Measurements from ENCODE around the gene IGFBP4. TPM values are rescaled to one million over a fixed set of nuclear protein-coding genes. Genes with fewer than 3 reads are reported as not detected.

IGFBP4 gene
- total RNA-seq, 4 donors from 2014 or later: 234 to 334 (median 274) TPM

DNA sequence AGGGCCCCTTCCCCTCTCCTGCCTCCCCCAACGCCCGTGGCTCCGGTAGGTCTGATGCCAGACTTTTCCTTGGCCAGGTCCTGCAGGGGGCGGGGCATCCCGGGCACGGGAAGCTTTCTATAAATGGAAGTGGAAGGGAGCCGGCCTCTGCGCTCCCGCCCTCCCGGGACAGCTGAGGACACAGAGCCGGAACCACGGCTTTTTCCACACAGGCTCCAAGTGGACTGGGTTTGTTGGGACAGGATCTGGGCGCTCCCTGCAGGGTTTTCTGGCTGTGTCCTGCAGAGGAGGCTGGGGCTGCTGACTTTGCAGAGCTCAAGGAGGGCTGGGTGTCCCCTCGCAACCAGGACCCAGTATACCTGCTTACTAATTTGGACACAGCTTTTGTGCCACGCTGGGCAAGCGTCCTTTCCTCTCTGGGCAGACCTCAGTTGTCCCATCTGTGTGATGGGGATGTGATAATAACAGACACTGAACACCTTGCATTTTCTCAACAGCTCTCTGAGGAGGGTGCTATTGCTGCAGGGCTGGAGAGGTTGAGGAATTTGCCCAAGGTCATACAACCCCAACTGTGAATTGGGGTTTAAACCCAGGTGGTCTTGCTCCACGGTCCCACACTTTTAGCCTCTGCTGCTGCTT lies 56.4 kb downstream of the IGFBP4 start:
- WGBS, 2 donors: 5 to 38% methylated on average over 7 to 8 of the region's 17 CpGs
- TF ChIP-seq POLR2A (IDR thresholded peaks at IDR 0.05): peak in 1 of 2 donors; percentile 93
- TF ChIP-seq, protein P1, sequence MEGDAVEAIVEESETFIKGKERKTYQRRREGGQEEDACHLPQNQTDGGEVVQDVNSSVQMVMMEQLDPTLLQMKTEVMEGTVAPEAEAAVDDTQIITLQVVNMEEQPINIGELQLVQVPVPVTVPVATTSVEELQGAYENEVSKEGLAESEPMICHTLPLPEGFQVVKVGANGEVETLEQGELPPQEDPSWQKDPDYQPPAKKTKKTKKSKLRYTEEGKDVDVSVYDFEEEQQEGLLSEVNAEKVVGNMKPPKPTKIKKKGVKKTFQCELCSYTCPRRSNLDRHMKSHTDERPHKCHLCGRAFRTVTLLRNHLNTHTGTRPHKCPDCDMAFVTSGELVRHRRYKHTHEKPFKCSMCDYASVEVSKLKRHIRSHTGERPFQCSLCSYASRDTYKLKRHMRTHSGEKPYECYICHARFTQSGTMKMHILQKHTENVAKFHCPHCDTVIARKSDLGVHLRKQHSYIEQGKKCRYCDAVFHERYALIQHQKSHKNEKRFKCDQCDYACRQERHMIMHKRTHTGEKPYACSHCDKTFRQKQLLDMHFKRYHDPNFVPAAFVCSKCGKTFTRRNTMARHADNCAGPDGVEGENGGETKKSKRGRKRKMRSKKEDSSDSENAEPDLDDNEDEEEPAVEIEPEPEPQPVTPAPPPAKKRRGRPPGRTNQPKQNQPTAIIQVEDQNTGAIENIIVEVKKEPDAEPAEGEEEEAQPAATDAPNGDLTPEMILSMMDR (IDR thresholded peaks at IDR 0.05): peak in 2 of 6 experiments; percentile 1 to 38
- Histone ChIP-seq H3K4me1 (peaks cover 25 to 53% of the 10 kb centered on the region in 2 donors), H3K36me3 (no peaks in the 10 kb centered on the region), H3K27me3 (no peaks in the 10 kb centered on the region), H3K4me3 (replicated peaks in 1 of 3) (peak overlapping the region in 1 of 3 donors; percentile 16), H3K9me3 (no peaks in the 10 kb centered on the region), H3K27ac (peak overlapping the region; percentile 92 to 98 (median 95))
- DNase-seq: peak; percentile 99
- intact Hi-C loops (cut with DNase I): no loop called here

DNA sequence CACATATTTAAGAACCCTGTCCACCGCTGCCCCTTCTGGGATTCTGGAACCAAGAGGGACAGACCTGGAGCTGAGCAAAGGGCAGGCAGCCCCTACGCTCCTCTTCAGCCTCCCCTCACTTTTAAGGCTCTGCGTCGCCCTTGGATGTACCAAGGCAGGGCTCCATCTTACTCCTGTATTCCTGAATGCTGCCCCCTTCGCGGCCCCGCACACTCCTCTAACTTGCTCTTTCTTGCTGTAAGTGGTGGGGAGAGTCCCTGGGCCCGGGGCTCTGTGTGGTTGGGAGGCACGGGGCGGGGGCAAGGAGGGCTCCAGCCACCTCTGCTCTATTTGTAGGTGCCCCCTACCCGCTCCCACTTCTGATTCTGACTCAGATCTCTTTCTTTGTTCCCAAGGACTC lies 56.9 kb downstream of the IGFBP4 start:
- Histone ChIP-seq H3K9me3 (no peaks in the 10 kb centered on the region), H3K4me3 (replicated peaks in 1 of 3) (peak overlapping the region in 2 of 3 donors; percentile 20), H3K4me1 (peaks cover 25 to 53% of the 10 kb centered on the region in 2 donors), H3K36me3 (no peaks in the 10 kb centered on the region), H3K27ac (peak overlapping the region; percentile 89 to 98 (median 95)), H3K27me3 (no peaks in the 10 kb centered on the region)
- intact Hi-C loops (cut with DNase I): no loop called here
- DNase-seq: peak in 1 of 2 donors; percentile 19
- WGBS, 2 donors: 83 to 86% methylated on average over 11 of the region's 11 CpGs
- TF ChIP-seq, protein P1 (IDR thresholded peaks at IDR 0.05): no peak
- TF ChIP-seq POLR2A (IDR thresholded peaks at IDR 0.05): no peak

DNA sequence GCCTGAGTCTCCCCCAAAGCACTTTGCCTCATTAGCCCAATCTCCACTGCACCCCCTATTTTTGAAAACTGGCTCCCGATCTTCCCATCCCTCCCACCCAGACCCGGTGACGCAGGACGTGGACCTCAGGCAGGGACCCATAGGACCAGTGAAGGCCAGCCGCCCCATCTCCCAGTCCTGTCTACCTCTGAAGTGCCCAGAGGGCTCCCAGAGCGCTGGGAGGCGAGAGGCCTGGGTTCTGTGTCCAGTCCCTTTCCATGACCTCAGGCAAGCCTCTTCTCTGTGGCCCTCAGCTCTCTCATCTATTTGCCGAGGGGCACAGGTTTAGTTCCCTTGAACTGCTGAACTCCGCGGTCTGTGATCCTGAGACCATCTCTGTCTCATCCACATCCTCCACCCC lies 57.5 kb downstream of the IGFBP4 start:
- WGBS, 2 donors: 97 to 98% methylated on average over 10 of the region's 10 CpGs
- no peaks in the 10 kb centered on the region for H3K9me3 ChIP-seq
- H3K27me3 ChIP-seq: no peaks in the 10 kb centered on the region
- peak overlapping the region; percentile 89 to 98 (median 95) for H3K27ac ChIP-seq
- peak overlapping the region in 1 of 3 donors; percentile 20 for H3K4me3 ChIP-seq (replicated peaks in 1 of 3)
- no peaks in the 10 kb centered on the region for H3K36me3 ChIP-seq
- no peak for DNase-seq
- H3K4me1 ChIP-seq: peaks cover 25 to 50% of the 10 kb centered on the region in 2 donors
- intact Hi-C loops (cut with DNase I): no loop called here
- TF ChIP-seq, protein P1 (IDR thresholded peaks at IDR 0.05): no peak
- TF ChIP-seq POLR2A (IDR thresholded peaks at IDR 0.05): no peak

DNA sequence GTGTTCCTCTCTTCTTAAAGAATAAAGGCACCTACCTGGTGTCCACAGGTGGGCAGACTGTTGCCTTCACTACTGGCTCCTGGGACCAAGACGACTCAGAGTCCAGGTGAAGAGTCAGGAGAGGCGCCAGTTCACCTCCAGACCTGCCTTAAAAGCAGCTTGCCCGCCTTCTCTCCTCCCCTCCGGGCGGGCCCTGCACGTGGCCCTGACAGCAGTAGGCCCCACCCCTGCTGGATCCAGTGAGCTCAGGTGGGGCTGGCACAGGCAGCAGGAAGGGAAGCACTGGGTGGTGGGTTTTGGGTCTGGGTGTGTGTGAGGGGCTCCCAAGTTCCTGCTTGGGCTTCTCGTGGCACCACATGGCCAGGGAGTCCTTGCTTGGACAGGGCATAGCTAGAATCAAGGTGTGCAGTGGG lies 58.3 kb downstream of the IGFBP4 start, which contains the start of gene TNS4:
Gene TNS4 (minus strand): TSS at position 125 of the 413 bp plus-strand sequence. CDS start 5,198 bp downstream, outside the sequence.
- 57 to 80% methylated on average over 6 to 7 of the region's 7 CpGs for WGBS, 2 donors
- DNase-seq: peak; percentile 82 to 90
- peak within 1 kb of the TSS in 1 of 3 donors; percentile 20 for H3K4me3 ChIP-seq (replicated peaks in 1 of 3)
- TF ChIP-seq, protein P1 (IDR thresholded peaks at IDR 0.05): no peak
- peak; percentile 52 to 96 for TF ChIP-seq POLR2A (IDR thresholded peaks at IDR 0.05)
- intact Hi-C loops (cut with DNase I): no loop called here
- H3K4me1 ChIP-seq: peaks cover 25 to 44% of the 10 kb centered on the region in 2 donors
- no peaks in the 10 kb centered on the region for H3K36me3 ChIP-seq
- peak within 1 kb of the TSS; percentile 89 to 98 (median 95) for H3K27ac ChIP-seq
- H3K27me3 ChIP-seq: no peaks in the 10 kb centered on the region
- no peaks in the 10 kb centered on the region for H3K9me3 ChIP-seq

DNA sequence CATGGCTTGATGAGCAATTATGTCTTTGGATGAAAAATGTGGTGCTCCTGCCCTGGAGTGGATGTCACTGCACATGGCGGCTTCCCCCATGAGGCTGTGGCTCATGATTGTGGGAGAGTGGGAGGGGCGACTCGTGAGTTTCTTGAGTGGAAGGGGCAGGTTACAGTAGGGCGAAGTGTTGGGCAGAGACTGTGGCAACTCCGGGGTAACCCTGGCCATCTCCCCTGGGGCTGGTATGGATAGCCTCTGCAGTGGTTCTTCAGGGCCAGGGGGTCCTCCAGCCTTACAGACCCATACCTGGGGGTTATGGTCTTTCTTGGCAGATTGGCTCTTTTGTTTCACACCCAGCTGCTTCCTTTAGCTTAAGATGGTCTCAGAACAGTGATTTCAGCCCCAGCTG lies 59.5 kb downstream of the IGFBP4 start:
- Histone ChIP-seq H3K36me3 (no peaks in the 10 kb centered on the region), H3K4me3 (replicated peaks in 1 of 3) (no peak overlapping the region), H3K9me3 (no peaks in the 10 kb centered on the region), H3K4me1 (peaks cover 21 to 38% of the 10 kb centered on the region in 2 donors), H3K27me3 (no peaks in the 10 kb centered on the region), H3K27ac (no peak overlapping the region)
- TF ChIP-seq, protein P1 (IDR thresholded peaks at IDR 0.05): no peak
- no peak for TF ChIP-seq POLR2A (IDR thresholded peaks at IDR 0.05)
- intact Hi-C loops (cut with DNase I): no loop called here
- no peak for DNase-seq
- 96% methylated on average over 5 of the region's 5 CpGs for WGBS, 2 donors

Data from thyroid gland (tissue), 4 donors.